CD14-positive monocyte (primary cell): Measurements from ENCODE around the gene PHYKPL. TPM values are rescaled to one million over a fixed set of nuclear protein-coding genes. Genes with fewer than 3 reads are reported as not detected.

Experiments
- DNase-seq, 3 donors: peaks; one replicate each; pipeline ENCODE4 v3.0.0-alpha.2; 2011 to 2022
- H2AFZ ChIP-seq: 2 replicates; pipeline ENCODE4 v1.6.0; 2012; ENCODE audit warnings: mild to moderate bottlenecking, low read depth, low read length, inconsistent platforms; ENCODE audit not compliant: insufficient read depth, poor library complexity, severe bottlenecking
- H3K27ac ChIP-seq, 2 donors: 1 replicate in 1 of 2; 2 replicates in 1 of 2; pipeline ENCODE4 v1.5.1; 2012 to 2013; ENCODE audit warnings: low read length in 2 of 2, control low read depth in 1 of 2, inconsistent platforms in 1 of 2, low read depth in 1 of 2, mild to moderate bottlenecking in 1 of 2
- H3K27me3 ChIP-seq, 2 donors: one replicate each; pipeline versions ENCODE4 v1.6.0 to v1.6.1; 2011 to 2013; ENCODE audit warnings: low read length in 2 of 2; ENCODE audit not compliant: control insufficient read depth in 2 of 2, insufficient read depth in 2 of 2
- H3K36me3 ChIP-seq, 2 donors: replicated peaks in 1 of 2; 1 replicate in 1 of 2; 2 replicates in 1 of 2; pipeline versions ENCODE4 v1.5.1 to v1.6.1; 2012 to 2013; ENCODE audit warnings: low read length in 2 of 2, control low read depth in 1 of 2, inconsistent platforms in 1 of 2, mild to moderate bottlenecking in 1 of 2; ENCODE audit not compliant: insufficient read depth in 2 of 2, control insufficient read depth in 1 of 2
- H3K4me1 ChIP-seq, 2 donors: 1 replicate in 1 of 2; 2 replicates in 1 of 2; pipeline versions ENCODE4 v1.5.1 to v1.6.1; 2012 to 2013; ENCODE audit warnings: low read length in 2 of 2, control low read depth in 1 of 2, inconsistent platforms in 1 of 2, mild to moderate bottlenecking in 1 of 2, moderate library complexity in 1 of 2; ENCODE audit not compliant: insufficient read depth in 2 of 2, control insufficient read depth in 1 of 2
- H3K4me2 ChIP-seq: replicated peaks from 2 replicates; pipeline ENCODE3; 2012; ENCODE audit warnings: low read length, moderate library complexity, mild to moderate bottlenecking; ENCODE audit not compliant: poor library complexity, severe bottlenecking; ENCODE audit errors: extremely low read depth
- H3K4me3 ChIP-seq, 3 experiments: fragments of 200-600 bp in 1 of 3; sonication (generic) in 1 of 3; replicated peaks in 1 of 3; 1 replicate in 2 of 3; 2 replicates in 1 of 3; pipeline ENCODE4 v1.5.1; 2011 to 2013; ENCODE audit warnings: low read length in 3 of 3, mild to moderate bottlenecking in 3 of 3, control low read depth in 2 of 3, low read depth in 2 of 3, inconsistent platforms in 1 of 3, moderate library complexity in 1 of 3
- H3K79me2 ChIP-seq: 2 replicates; pipeline ENCODE4 v1.6.0; 2012; ENCODE audit warnings: mild to moderate bottlenecking, control low read depth, inconsistent platforms, low read length, moderate library complexity; ENCODE audit not compliant: insufficient read depth
- H3K9ac ChIP-seq: 2 replicates; pipeline ENCODE4 v1.6.0; 2017; ENCODE audit warnings: low read length, mild to moderate bottlenecking; ENCODE audit not compliant: insufficient read depth, poor library complexity, severe bottlenecking
- H3K9me3 ChIP-seq, 2 donors: replicated peaks in 1 of 2; 1 replicate in 1 of 2; 2 replicates in 1 of 2; pipeline versions ENCODE4 v1.5.1 to v1.6.1; 2012 to 2013; ENCODE audit warnings: low read length in 2 of 2, control low read depth in 1 of 2; ENCODE audit not compliant: control insufficient read depth in 1 of 2, insufficient read depth in 1 of 2
- H4K20me1 ChIP-seq: 2 replicates; pipeline ENCODE4 v1.6.0; 2012; ENCODE audit warnings: mild to moderate bottlenecking, low read length, control low read depth, moderate library complexity; ENCODE audit not compliant: insufficient read depth
- H3K27ac Mint-ChIP-seq, 7 donors: one replicate each; pipeline ENCODE4 v1.8.0; 2020; ENCODE audit warnings: mild to moderate bottlenecking in 7 of 7, mixed read lengths in 7 of 7, moderate library complexity in 6 of 7, inconsistent platforms in 2 of 7
- H3K27me3 Mint-ChIP-seq, 3 donors: one replicate each; pipeline ENCODE4 v1.8.0; 2021 to 2022; ENCODE audit warnings: low read depth in 3 of 3, mild to moderate bottlenecking in 3 of 3, mixed read lengths in 3 of 3, moderate library complexity in 3 of 3, inconsistent platforms in 1 of 3
- H3K36me3 Mint-ChIP-seq, 2 donors: one replicate each; pipeline ENCODE4 v1.8.0; 2020; ENCODE audit warnings: mixed read lengths in 2 of 2, inconsistent platforms in 1 of 2, mild to moderate bottlenecking in 1 of 2
- H3K4me1 Mint-ChIP-seq: one replicate; pipeline ENCODE4 v1.8.0; 2020; ENCODE audit warnings: mild to moderate bottlenecking, mixed read lengths
- H3K4me3 Mint-ChIP-seq, 2 donors: one replicate each; pipeline ENCODE4 v1.8.0; 2020; ENCODE audit warnings: mild to moderate bottlenecking in 2 of 2, mixed read lengths in 2 of 2, moderate library complexity in 1 of 2
- H3K9me3 Mint-ChIP-seq, 7 donors: one replicate each; pipeline ENCODE4 v1.8.0; 2020 to 2022; ENCODE audit warnings: mixed read lengths in 7 of 7, mild to moderate bottlenecking in 6 of 7, moderate library complexity in 6 of 7, inconsistent platforms in 2 of 7
- WGBS: methylation state at CpG from one replicate; pipeline ENCODE4 v1.1.5; 2013; ENCODE audit warnings: missing lambda C conversion rate; ENCODE audit not compliant: insufficient coverage; 5-methylcytosine and 5-hydroxymethylcytosine counted together
- intact Hi-C, 2 donors: fragments of 100-400 bp; cut with micrococcal nuclease; formaldehyde crosslinking; loops; one replicate each; pipeline versions ENCODE4 v1.15.0 to v1.15.1; 2023
- polyA plus RNA-seq, 3 donors: library from polyadenylated mRNA; depleted of rRNA in 1 of 3; unstranded in 2 of 3; stranded (reverse) in 1 of 3; fragments of 300-500 nt in 2 of 3; fragments of >200 nt in 1 of 3; fragmentation: Illumina TruSeq in 2 of 3; gene quantifications; 1 replicate in 2 of 3; 2 replicates in 1 of 3; pipeline ENCODE4 v1.2.3, GENCODE V29; 2012 to 2021
- TF ChIP-seq, protein P1 (sequence below): fragments of 200-600 bp; IDR thresholded peaks from one replicate; pipeline ENCODE4 v1.8.0; 2022; ENCODE audit warnings: antibody characterized with exemption, mild to moderate bottlenecking

The PHYKPL gene
- polyA plus RNA-seq, 3 donors, result 39.2 to 199 (median 43.0) TPM

DNA sequence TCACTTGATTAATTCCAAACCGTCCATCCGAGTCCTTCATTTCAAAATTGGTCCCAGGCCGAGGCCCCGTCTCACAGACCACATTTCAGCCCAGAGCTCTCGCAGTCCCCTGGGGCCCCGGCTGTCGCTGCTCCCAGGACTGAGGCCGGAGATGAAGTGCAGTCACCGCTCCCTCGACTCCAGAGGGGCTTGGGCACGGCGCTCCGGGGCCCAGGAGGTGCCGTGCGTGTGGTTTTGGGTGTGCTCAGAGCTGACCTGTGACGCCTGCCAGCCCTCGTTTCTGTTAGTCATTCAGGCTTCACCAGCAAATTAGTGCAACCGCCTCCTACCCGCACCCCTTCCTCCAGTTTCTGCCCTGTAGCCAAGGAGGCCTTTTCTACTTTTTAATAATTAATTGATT lies 48.7 kb upstream of the PHYKPL start:
- H3K27ac Mint-ChIP-seq, result no peak overlapping the region
- no peak overlapping the region for H3K4me2 ChIP-seq
- no peaks in the 10 kb centered on the region for H3K36me3 ChIP-seq
- no peak overlapping the region for H3K9ac ChIP-seq
- peaks cover 8% of the 10 kb centered on the region for H3K4me1 Mint-ChIP-seq
- WGBS, result 93% methylated on average over 15 of the region's 19 CpGs
- H3K36me3 Mint-ChIP-seq, result no peaks in the 10 kb centered on the region
- H3K9me3 ChIP-seq, result peaks cover 6 to 9% of the 10 kb centered on the region in 2 donors
- no peak overlapping the region for H3K27ac ChIP-seq
- H4K20me1 ChIP-seq, result no peaks in the 10 kb centered on the region
- H3K27me3 Mint-ChIP-seq, result peaks cover 0 to 3% (median 2%) of the 10 kb centered on the region in 3 donors
- no peak overlapping the region for H2AFZ ChIP-seq
- intact Hi-C loops, result loop anchor here (2.0 to 5.0 kb wide), 3 partner anchors 269 to 561 kb away; partner anchors contain the start of gene COL23A1 (in 1 of the 2)
- no peak overlapping the region for H3K4me3 ChIP-seq
- peaks cover 4 to 11% (median 9%) of the 10 kb centered on the region in 7 donors for H3K9me3 Mint-ChIP-seq
- peaks cover 5 to 7% of the 10 kb centered on the region in 2 donors for H3K4me1 ChIP-seq
- TF ChIP-seq, protein P1, sequence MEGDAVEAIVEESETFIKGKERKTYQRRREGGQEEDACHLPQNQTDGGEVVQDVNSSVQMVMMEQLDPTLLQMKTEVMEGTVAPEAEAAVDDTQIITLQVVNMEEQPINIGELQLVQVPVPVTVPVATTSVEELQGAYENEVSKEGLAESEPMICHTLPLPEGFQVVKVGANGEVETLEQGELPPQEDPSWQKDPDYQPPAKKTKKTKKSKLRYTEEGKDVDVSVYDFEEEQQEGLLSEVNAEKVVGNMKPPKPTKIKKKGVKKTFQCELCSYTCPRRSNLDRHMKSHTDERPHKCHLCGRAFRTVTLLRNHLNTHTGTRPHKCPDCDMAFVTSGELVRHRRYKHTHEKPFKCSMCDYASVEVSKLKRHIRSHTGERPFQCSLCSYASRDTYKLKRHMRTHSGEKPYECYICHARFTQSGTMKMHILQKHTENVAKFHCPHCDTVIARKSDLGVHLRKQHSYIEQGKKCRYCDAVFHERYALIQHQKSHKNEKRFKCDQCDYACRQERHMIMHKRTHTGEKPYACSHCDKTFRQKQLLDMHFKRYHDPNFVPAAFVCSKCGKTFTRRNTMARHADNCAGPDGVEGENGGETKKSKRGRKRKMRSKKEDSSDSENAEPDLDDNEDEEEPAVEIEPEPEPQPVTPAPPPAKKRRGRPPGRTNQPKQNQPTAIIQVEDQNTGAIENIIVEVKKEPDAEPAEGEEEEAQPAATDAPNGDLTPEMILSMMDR, result no peak
- no peak for DNase-seq
- no peaks in the 10 kb centered on the region for H3K79me2 ChIP-seq
- no peaks in the 10 kb centered on the region for H3K27me3 ChIP-seq
- no peak overlapping the region for H3K4me3 Mint-ChIP-seq

- 91% methylated on average over 9 of the region's 9 CpGs for WGBS
- Histone ChIP-seq H4K20me1 (no peaks in the 10 kb centered on the region), H3K4me3 (no peak overlapping the region), H3K4me2 (no peak overlapping the region), H2AFZ (no peak overlapping the region), H3K79me2 (no peaks in the 10 kb centered on the region), H3K9ac (no peak overlapping the region), H3K4me1 (peaks cover 5 to 7% of the 10 kb centered on the region in 2 donors), H3K36me3 (no peaks in the 10 kb centered on the region), H3K27ac (no peak overlapping the region), H3K27me3 (no peaks in the 10 kb centered on the region), H3K9me3 (peaks cover 6 to 16% of the 10 kb centered on the region in 2 donors)
- H3K4me1 Mint-ChIP-seq, result peaks cover 8% of the 10 kb centered on the region
- TF ChIP-seq, protein P1, result no peak
- peaks cover 0 to 3% (median 2%) of the 10 kb centered on the region in 3 donors for H3K27me3 Mint-ChIP-seq
- no peak overlapping the region for H3K4me3 Mint-ChIP-seq
- no peak for DNase-seq
- intact Hi-C loops, result loop anchor here (2.0 to 5.0 kb wide), 3 partner anchors 270 to 562 kb away; partner anchors contain the start of gene COL23A1 (in 1 of the 2)
- H3K36me3 Mint-ChIP-seq, result no peaks in the 10 kb centered on the region
- no peak overlapping the region for H3K27ac Mint-ChIP-seq
- peaks cover 9 to 18% (median 15%) of the 10 kb centered on the region in 7 donors for H3K9me3 Mint-ChIP-seq
These were observed 48.0 kb upstream of the PHYKPL start for GRCh38 chr5:178280631-178281030.
